Transverse colon (tissue), 4 donors: ENCODE data around the gene PHYKPL. TPM values are rescaled to one million over a fixed set of nuclear protein-coding genes. Genes with fewer than 3 reads are reported as not detected.

Experiments
- DNase-seq: peaks from one replicate; pipeline ENCODE4 v3.0.0-alpha.2; 2019
- H3K27ac ChIP-seq, 4 donors: fragments of 200-600 bp; sonication (generic); 2 replicates each; pipeline ENCODE4 v1.5.1; 2016 to 2018; ENCODE audit warnings: inconsistent platforms in 4 of 4
- H3K27me3 ChIP-seq: fragments of 200-600 bp; sonication (generic); 2 replicates; pipeline ENCODE4 v1.5.1; 2017; ENCODE audit warnings: inconsistent platforms
- H3K36me3 ChIP-seq, 4 donors: fragments of 200-600 bp; sonication (generic); 2 replicates each; pipeline ENCODE4 v1.5.1; 2017 to 2019; ENCODE audit warnings: inconsistent platforms in 4 of 4
- H3K4me1 ChIP-seq, 4 donors: fragments of 200-600 bp; sonication (generic); 2 replicates each; pipeline ENCODE4 v1.5.1; 2017 to 2020; ENCODE audit warnings: inconsistent platforms in 4 of 4
- H3K4me3 ChIP-seq, 4 donors: fragments of 200-600 bp; sonication (generic); 1 replicate in 1 of 4; 2 replicates in 3 of 4; pipeline versions ENCODE4 v1.5.1 to v1.6.1; 2017 to 2019; ENCODE audit warnings: inconsistent platforms in 4 of 4
- H3K9me3 ChIP-seq, 2 donors: fragments of 200-600 bp; sonication (generic); 2 replicates each; pipeline ENCODE4 v1.5.1; 2017 to 2019; ENCODE audit warnings: inconsistent platforms in 2 of 2
- CTCF ChIP-seq, 5 experiments: fragments of 200-600 bp in 3 of 5; fragments of 450-650 bp in 2 of 5; sonication (generic) in 3 of 5; IDR thresholded peaks; 1 replicate in 2 of 5; 2 replicates in 3 of 5; pipeline ENCODE4 v1.5.1; 2016 to 2017; ENCODE audit warnings: antibody characterized with exemption in 5 of 5, inconsistent platforms in 3 of 5, mild to moderate bottlenecking in 2 of 5, moderate library complexity in 1 of 5
- EP300 ChIP-seq: sonication (generic); formaldehyde crosslinking; IDR thresholded peaks from one replicate; pipeline ENCODE4 v1.6.1; 2017; ENCODE audit warnings: antibody characterized with exemption, low read depth
- POLR2A ChIP-seq: fragments of 450-650 bp; IDR thresholded peaks from one replicate; pipeline ENCODE4 v1.6.1; 2016; ENCODE audit warnings: antibody characterized with exemption, mild to moderate bottlenecking, moderate library complexity
- POLR2AphosphoS5 ChIP-seq, 3 donors: sonication (generic); formaldehyde crosslinking; IDR thresholded peaks; one replicate each; pipeline ENCODE4 v1.6.1; 2016; ENCODE audit warnings: antibody characterized with exemption in 3 of 3
- WGBS, 2 donors: methylation state at CpG; one replicate each; pipeline ENCODE4 v1.1.5; 2018; ENCODE audit warnings: low coverage in 1 of 2; 5-methylcytosine and 5-hydroxymethylcytosine counted together
- in situ Hi-C, 4 donors: fragments of 200-750 bp; cut with MboI; loops; one replicate each; pipeline versions ENCODE4 v1.15.0 to v1.15.1; 2017; ENCODE audit warnings: low sequenced_read_pairs in 3 of 4, low pct_ligation_motif_present in 1 of 4, low pct_unique_long_range_greater_than_20kb in 1 of 4
- intact Hi-C: fragments of 100-400 bp; cut with DNase I; formaldehyde crosslinking; loops from one replicate; pipeline ENCODE4 v1.15.1; 2023; ENCODE audit warnings: low total_unique reads
- total RNA-seq, 4 donors: library from RNA; depleted of rRNA; stranded (reverse); fragments of >200 nt; gene quantifications; one replicate each; pipeline ENCODE4 v1.1.0, GENCODE V29; 2016

PHYKPL gene
- total RNA-seq, 4 donors from 2014 or later, result 124 to 405 (median 197) TPM

DNA sequence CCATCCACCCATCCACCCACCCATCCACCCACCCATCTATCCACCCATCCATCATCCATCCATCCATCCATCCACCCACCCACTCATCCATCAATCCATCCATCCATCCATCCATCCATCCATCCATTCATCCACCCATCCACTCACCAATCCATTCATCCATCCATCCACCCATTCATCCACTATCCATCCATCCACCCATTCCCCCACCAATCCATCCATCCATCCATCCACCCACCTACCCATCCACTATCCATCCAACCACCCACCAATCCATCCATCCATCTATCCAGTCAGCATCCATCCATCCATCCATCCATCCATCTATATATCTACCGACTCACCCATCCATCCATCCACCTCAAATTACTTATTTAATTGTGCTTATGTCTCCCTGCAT, 36.9 kb upstream of the PHYKPL start:
- Histone ChIP-seq H3K4me3 (no peak overlapping the region), H3K4me1 (no peaks in the 10 kb centered on the region), H3K27me3 (no peaks in the 10 kb centered on the region), H3K27ac (no peak overlapping the region), H3K36me3 (no peaks in the 10 kb centered on the region), H3K9me3 (no peaks in the 10 kb centered on the region)
- 87 to 100% methylated on average over 1 of the region's 1 CpG for WGBS, 2 donors
- intact Hi-C loops (no loop called here), in situ Hi-C loops (no loop called here)
- TF ChIP-seq EP300, result no peak
- no peak for TF ChIP-seq CTCF (IDR thresholded peaks at IDR 0.05)
- no peak for TF ChIP-seq POLR2AphosphoS5 (IDR thresholded peaks at IDR 0.05)
- no peak for TF ChIP-seq POLR2A
- DNase-seq, result no peak

DNA sequence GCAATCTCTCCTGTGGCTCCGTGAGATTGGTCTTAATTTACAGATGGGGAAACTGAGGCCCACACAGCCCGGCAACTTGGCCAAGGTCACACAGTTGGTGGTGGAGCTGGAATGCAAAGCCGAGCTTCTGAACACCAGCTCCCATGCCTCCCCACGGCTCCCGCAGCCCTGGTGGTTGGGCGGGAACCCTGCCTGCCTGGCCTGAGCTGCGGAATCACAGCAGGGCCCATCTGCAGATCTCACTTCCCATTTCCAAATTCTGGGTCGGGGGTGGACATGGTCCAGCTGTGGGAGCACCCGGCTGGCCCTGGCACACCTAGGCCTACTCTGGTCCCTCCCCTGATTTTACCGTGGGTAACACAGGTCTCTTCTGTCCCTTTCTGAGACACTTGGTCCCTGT, 35.3 kb upstream of the PHYKPL start:
- H3K36me3 ChIP-seq, result no peaks in the 10 kb centered on the region
- H3K4me1 ChIP-seq, result no peaks in the 10 kb centered on the region
- in situ Hi-C loops (no loop called here), intact Hi-C loops (no loop called here)
- H3K27me3 ChIP-seq, result no peaks in the 10 kb centered on the region
- H3K4me3 ChIP-seq, result no peak overlapping the region
- no peaks in the 10 kb centered on the region for H3K9me3 ChIP-seq
- 81% methylated on average over 10 of the region's 10 CpGs; no CpG with 5 or more reads in 1 of the 2 donors for WGBS, 2 donors
- no peak for DNase-seq
- no peak overlapping the region for H3K27ac ChIP-seq
- no peak for TF ChIP-seq CTCF (IDR thresholded peaks at IDR 0.05)
- no peak for TF ChIP-seq POLR2A
- no peak for TF ChIP-seq EP300

DNA sequence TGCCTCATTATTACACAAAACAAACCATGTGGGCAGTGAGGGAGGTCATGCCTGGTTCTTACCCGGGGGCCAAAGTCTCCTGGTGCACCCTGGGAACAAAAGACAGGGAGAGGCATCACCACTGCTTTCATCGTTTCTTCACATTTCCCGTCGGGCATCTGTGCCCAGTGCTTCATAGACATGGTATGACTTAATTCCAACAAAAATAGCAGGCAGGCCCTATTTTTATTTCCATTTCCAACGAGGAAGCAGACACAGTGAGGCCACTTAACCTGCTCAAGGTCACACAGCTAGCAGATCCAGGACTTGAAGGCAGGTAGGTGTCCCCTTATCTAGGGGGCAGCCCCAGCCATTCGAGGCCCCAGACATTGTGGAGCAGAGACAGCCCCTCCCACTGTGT, 34.6 kb upstream of the PHYKPL start:
- in situ Hi-C loops (no loop called here), intact Hi-C loops (no loop called here)
- TF ChIP-seq POLR2A, result no peak
- no peak for TF ChIP-seq EP300
- no peak for TF ChIP-seq CTCF (IDR thresholded peaks at IDR 0.05)
- TF ChIP-seq POLR2AphosphoS5 (IDR thresholded peaks at IDR 0.05), result no peak
- H3K27ac ChIP-seq, result no peak overlapping the region
- H3K27me3 ChIP-seq, result no peaks in the 10 kb centered on the region
- WGBS, 2 donors, result 65 to 80% methylated on average over 1 to 6 of the region's 6 CpGs
- no peaks in the 10 kb centered on the region for H3K4me1 ChIP-seq
- H3K36me3 ChIP-seq, result no peaks in the 10 kb centered on the region
- H3K9me3 ChIP-seq, result no peaks in the 10 kb centered on the region
- DNase-seq, result no peak
- no peak overlapping the region for H3K4me3 ChIP-seq

- DNase-seq, result no peak
- TF ChIP-seq CTCF (IDR thresholded peaks at IDR 0.05) (no peak), POLR2AphosphoS5 (IDR thresholded peaks at IDR 0.05) (no peak), EP300 (no peak), POLR2A (no peak)
- Histone ChIP-seq H3K9me3 (no peaks in the 10 kb centered on the region), H3K4me1 (no peaks in the 10 kb centered on the region), H3K27me3 (no peaks in the 10 kb centered on the region), H3K4me3 (no peak overlapping the region), H3K27ac (no peak overlapping the region), H3K36me3 (no peaks in the 10 kb centered on the region)
- 90% methylated on average over 10 of the region's 10 CpGs; no CpG with 5 or more reads in 1 of the 2 donors for WGBS, 2 donors
- in situ Hi-C loops, result no loop called here
- intact Hi-C loops, result no loop called here
Observed at GRCh38 chr5:178266581-178266980, 34.0 kb upstream of the PHYKPL start.
